Trophoblast cell (in vitro differentiated cells and primary cell): ENCODE measurements around the gene UBAC2.

Experiments used
- DNase-seq, 2 donors: peaks; one replicate each; pipeline ENCODE4 v3.0.0-alpha.2; 2016
- H2AFZ ChIP-seq: 2 replicates; pipeline ENCODE4 v1.6.1; 2013; ENCODE audit warnings: low read length, moderate library complexity, mild to moderate bottlenecking; ENCODE audit not compliant: insufficient read depth, poor library complexity
- H2AK5ac ChIP-seq: 2 replicates; pipeline ENCODE4 v1.6.1; 2013; ENCODE audit warnings: mild to moderate bottlenecking, low read length
- H2BK120ac ChIP-seq: 2 replicates; pipeline ENCODE4 v1.6.1; 2013; ENCODE audit warnings: low read length, mild to moderate bottlenecking, moderate library complexity; ENCODE audit not compliant: insufficient read depth, poor library complexity
- H2BK12ac ChIP-seq: 2 replicates; pipeline ENCODE4 v1.6.1; 2013; ENCODE audit warnings: mild to moderate bottlenecking, low read length, moderate library complexity
- H2BK5ac ChIP-seq: 2 replicates; pipeline ENCODE4 v1.6.1; 2013; ENCODE audit warnings: low read length, low read depth, moderate library complexity, mild to moderate bottlenecking; ENCODE audit not compliant: poor library complexity
- H3K14ac ChIP-seq: 2 replicates; pipeline ENCODE4 v1.6.1; 2013; ENCODE audit warnings: mild to moderate bottlenecking, low read length
- H3K18ac ChIP-seq: 2 replicates; pipeline ENCODE4 v1.6.1; 2013; ENCODE audit warnings: mild to moderate bottlenecking, low read length
- H3K23ac ChIP-seq: 2 replicates; pipeline ENCODE4 v1.6.1; 2013; ENCODE audit warnings: low read length
- H3K27ac ChIP-seq: 2 replicates; pipeline ENCODE4 v1.5.1; 2013; ENCODE audit warnings: low read depth, mild to moderate bottlenecking, inconsistent platforms, low read length, moderate library complexity
- H3K27me3 ChIP-seq: 2 replicates; pipeline ENCODE4 v1.6.1; 2013; ENCODE audit warnings: inconsistent platforms, mild to moderate bottlenecking, low read length, moderate library complexity; ENCODE audit not compliant: insufficient read depth
- H3K36me3 ChIP-seq, 2 experiments: 1 replicate in 1 of 2; 2 replicates in 1 of 2; pipeline ENCODE4 v1.6.1; 2013; ENCODE audit warnings: low read length in 2 of 2, mild to moderate bottlenecking in 2 of 2, moderate library complexity in 1 of 2; ENCODE audit not compliant: insufficient read depth in 2 of 2, control insufficient read depth in 1 of 2
- H3K4ac ChIP-seq: 2 replicates; pipeline ENCODE4 v1.6.1; 2013; ENCODE audit warnings: low read depth, mild to moderate bottlenecking, low read length, moderate library complexity
- H3K4me1 ChIP-seq, 2 experiments: 1 replicate in 1 of 2; 2 replicates in 1 of 2; pipeline ENCODE4 v1.6.1; 2013; ENCODE audit warnings: low read length in 2 of 2, mild to moderate bottlenecking in 2 of 2, moderate library complexity in 1 of 2; ENCODE audit not compliant: insufficient read depth in 2 of 2, control insufficient read depth in 1 of 2
- H3K4me2 ChIP-seq: 2 replicates; pipeline ENCODE4 v1.6.1; 2013; ENCODE audit warnings: inconsistent platforms, mild to moderate bottlenecking, low read length, moderate library complexity
- H3K4me3 ChIP-seq: 2 replicates; pipeline ENCODE4 v1.5.1; 2013; ENCODE audit warnings: mild to moderate bottlenecking, low read depth, low read length, inconsistent platforms
- H3K79me1 ChIP-seq: one replicate; pipeline ENCODE4 v1.6.1; 2013; ENCODE audit warnings: low read length
- H3K79me2 ChIP-seq: 2 replicates; pipeline ENCODE4 v1.6.1; 2013; ENCODE audit warnings: low read length, mild to moderate bottlenecking; ENCODE audit not compliant: control insufficient read depth, insufficient read depth, poor library complexity
- H3K9ac ChIP-seq: 2 replicates; pipeline ENCODE4 v1.6.1; 2013; ENCODE audit warnings: mild to moderate bottlenecking, low read length
- H3K9me3 ChIP-seq: 2 replicates; pipeline ENCODE4 v1.6.1; 2013; ENCODE audit warnings: low read depth, mild to moderate bottlenecking, control low read depth, inconsistent platforms, low read length; ENCODE audit not compliant: insufficient read depth
- H4K12ac ChIP-seq: 2 replicates; pipeline ENCODE4 v1.6.1; 2013; ENCODE audit warnings: low read depth, mild to moderate bottlenecking, low read length, moderate library complexity
- H4K8ac ChIP-seq: 2 replicates; pipeline ENCODE4 v1.6.1; 2013; ENCODE audit warnings: low read depth, mild to moderate bottlenecking, low read length, moderate library complexity
- H4K91ac ChIP-seq: one replicate; pipeline ENCODE4 v1.6.1; 2013; ENCODE audit warnings: low read depth, mild to moderate bottlenecking, low read length, moderate library complexity
- WGBS: extraction: QIAGEN DNeasy Blood & Tissue Kit; methylation state at CpG from one replicate; pipeline ENCODE4 v1.1.7; 2013; ENCODE audit warnings: missing lambda C conversion rate; ENCODE audit not compliant: insufficient read length, insufficient coverage; ENCODE audit errors: extremely low coverage; 5-methylcytosine and 5-hydroxymethylcytosine counted together

Gene UBAC2

DNA sequence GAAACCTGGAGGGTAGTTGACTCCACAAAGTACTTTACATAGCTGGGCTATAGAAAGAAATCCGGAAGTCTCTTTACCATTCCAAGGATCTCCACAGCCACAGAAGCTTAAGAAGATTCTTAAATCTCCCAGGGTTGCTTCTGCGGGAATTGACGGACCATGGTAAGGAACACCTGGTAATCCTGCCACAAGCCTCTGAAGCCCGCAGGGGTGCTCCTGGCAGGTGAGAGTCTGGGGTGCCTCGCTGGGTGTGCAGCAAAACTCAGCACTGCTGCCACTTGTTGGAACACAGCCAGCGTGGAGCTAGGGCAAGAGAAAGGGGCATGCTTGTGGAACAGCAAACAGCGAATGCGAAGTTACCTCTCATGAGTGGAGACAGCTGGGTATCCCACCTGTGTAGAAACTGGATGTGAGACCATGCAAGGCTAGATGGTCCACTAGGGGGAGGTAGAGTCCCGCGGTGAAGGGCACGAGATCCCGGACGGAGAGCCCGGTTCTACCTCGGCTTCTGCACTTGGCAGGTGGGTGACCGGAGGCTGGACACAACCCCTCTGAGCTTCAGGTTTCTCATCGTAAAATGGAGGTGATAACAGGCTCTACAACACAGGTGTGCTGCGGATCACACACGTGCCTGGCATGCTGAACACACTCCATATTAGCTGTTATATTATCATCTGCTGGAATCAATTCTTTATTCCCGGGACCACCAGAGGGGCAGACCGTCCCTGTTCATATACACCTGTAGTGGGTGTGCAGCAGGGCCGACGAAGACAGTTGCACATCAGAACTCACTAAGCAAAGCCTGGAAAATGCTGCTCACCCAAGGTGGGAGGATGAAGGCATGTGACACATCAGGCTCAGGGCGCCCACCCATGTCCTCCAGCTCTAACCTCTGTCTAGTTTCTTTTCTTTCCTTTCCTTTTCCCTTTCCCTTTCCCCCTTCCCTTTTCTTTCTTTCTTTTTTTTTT lies 24.1 kb upstream of the UBAC2 start:
- no peak overlapping the region for H3K9ac ChIP-seq
- peaks cover 2 to 10% of the 10 kb centered on the region in 2 experiments for H3K4me1 ChIP-seq
- no peak overlapping the region for H2BK5ac ChIP-seq
- H2AK5ac ChIP-seq: no peak overlapping the region
- H3K23ac ChIP-seq: no peak overlapping the region
- peaks cover 1% of the 10 kb centered on the region for H3K79me1 ChIP-seq
- peak; percentile 68 to 91 for DNase-seq
- no peak overlapping the region for H3K4ac ChIP-seq
- H4K91ac ChIP-seq: no peak overlapping the region
- no peak overlapping the region for H3K4me3 ChIP-seq
- H3K9me3 ChIP-seq: no peaks in the 10 kb centered on the region
- no peak overlapping the region for H4K12ac ChIP-seq
- peak overlapping the region; percentile 57 for H2BK120ac ChIP-seq
- no CpG with 5 or more reads among the region's 24 CpGs for WGBS
- H3K27ac ChIP-seq: no peak overlapping the region
- no peak overlapping the region for H3K18ac ChIP-seq
- H2AFZ ChIP-seq: no peak overlapping the region
- H3K36me3 ChIP-seq: no peaks in the 10 kb centered on the region
- H3K14ac ChIP-seq: no peak overlapping the region
- H3K79me2 ChIP-seq: no peaks in the 10 kb centered on the region
- H3K4me2 ChIP-seq: peak overlapping the region; percentile 22
- no peak overlapping the region for H2BK12ac ChIP-seq
- H3K27me3 ChIP-seq: no peaks in the 10 kb centered on the region
- H4K8ac ChIP-seq: no peak overlapping the region

DNA sequence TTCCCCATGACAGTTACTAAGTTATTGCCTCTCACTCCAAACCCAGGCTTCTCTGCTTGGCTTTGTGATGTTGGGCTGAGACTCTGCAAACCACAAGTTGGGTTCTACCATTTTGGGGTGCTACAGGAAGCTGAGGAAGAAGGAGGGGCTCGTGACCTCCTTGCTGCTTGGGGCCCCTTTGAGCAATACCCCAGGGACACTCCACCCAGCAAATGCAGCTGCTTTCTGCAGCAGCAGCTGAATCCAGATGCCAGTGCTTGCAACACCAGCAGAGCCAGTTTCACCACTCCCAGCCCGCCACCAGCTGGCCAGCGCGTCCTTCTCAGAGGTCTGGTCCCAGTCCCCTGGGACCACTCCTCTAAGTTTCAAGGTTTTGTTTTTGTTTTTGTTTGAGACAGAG lies 22.0 kb upstream of the UBAC2 start:
- no peak overlapping the region for H4K8ac ChIP-seq
- no peak overlapping the region for H2BK5ac ChIP-seq
- no peaks in the 10 kb centered on the region for H3K27me3 ChIP-seq
- DNase-seq: peak in 1 of 2 donors; percentile 60
- H3K4me3 ChIP-seq: no peak overlapping the region
- no peak overlapping the region for H4K12ac ChIP-seq
- no peak overlapping the region for H2AFZ ChIP-seq
- no peaks in the 10 kb centered on the region for H3K9me3 ChIP-seq
- H3K23ac ChIP-seq: no peak overlapping the region
- no peak overlapping the region for H3K18ac ChIP-seq
- H2BK12ac ChIP-seq: no peak overlapping the region
- no CpG with 5 or more reads among the region's 4 CpGs for WGBS
- H3K36me3 ChIP-seq: no peaks in the 10 kb centered on the region
- no peaks in the 10 kb centered on the region for H3K79me2 ChIP-seq
- peaks cover 2 to 10% of the 10 kb centered on the region in 2 experiments for H3K4me1 ChIP-seq
- no peak overlapping the region for H3K4ac ChIP-seq
- H3K4me2 ChIP-seq: no peak overlapping the region
- H3K9ac ChIP-seq: no peak overlapping the region
- no peak overlapping the region for H4K91ac ChIP-seq
- no peak overlapping the region for H3K27ac ChIP-seq
- no peak overlapping the region for H2BK120ac ChIP-seq
- no peak overlapping the region for H3K14ac ChIP-seq
- peaks cover 1% of the 10 kb centered on the region for H3K79me1 ChIP-seq
- H2AK5ac ChIP-seq: no peak overlapping the region

DNA sequence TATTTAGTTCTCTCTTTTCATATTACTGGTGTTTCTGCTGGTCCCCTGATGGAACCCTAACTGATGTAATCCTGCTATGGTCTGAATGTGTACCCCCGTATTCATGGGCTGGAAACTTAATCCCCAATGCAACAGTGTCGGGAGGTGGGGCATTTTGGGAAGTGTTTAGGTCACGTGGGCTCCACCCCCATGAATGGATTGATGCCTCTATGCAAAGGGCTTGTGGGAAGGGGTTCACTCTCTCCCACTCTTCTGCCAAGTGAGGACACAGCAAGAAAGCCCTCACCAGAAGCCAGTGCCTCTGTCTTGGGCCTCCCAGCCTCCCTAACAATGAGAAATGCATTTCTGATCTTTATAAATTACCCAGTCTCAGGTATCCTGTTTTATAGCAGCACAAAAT lies 21.2 kb upstream of the UBAC2 start:
- Histone ChIP-seq H3K9ac (no peak overlapping the region), H4K91ac (no peak overlapping the region), H2BK5ac (no peak overlapping the region), H3K27ac (no peak overlapping the region), H3K27me3 (no peaks in the 10 kb centered on the region), H4K12ac (no peak overlapping the region), H2BK120ac (no peak overlapping the region), H3K23ac (no peak overlapping the region), H2AK5ac (no peak overlapping the region), H2BK12ac (no peak overlapping the region), H2AFZ (no peak overlapping the region), H3K18ac (no peak overlapping the region), H3K9me3 (no peaks in the 10 kb centered on the region), H3K36me3 (no peaks in the 10 kb centered on the region), H3K79me2 (no peaks in the 10 kb centered on the region), H3K14ac (no peak overlapping the region), H3K4me3 (no peak overlapping the region), H4K8ac (no peak overlapping the region), H3K79me1 (peaks cover 1% of the 10 kb centered on the region), H3K4ac (no peak overlapping the region), H3K4me2 (no peak overlapping the region), H3K4me1 (peaks cover 2 to 10% of the 10 kb centered on the region in 2 experiments)
- no peak for DNase-seq
- no CpG with 5 or more reads among the region's 3 CpGs for WGBS

DNA sequence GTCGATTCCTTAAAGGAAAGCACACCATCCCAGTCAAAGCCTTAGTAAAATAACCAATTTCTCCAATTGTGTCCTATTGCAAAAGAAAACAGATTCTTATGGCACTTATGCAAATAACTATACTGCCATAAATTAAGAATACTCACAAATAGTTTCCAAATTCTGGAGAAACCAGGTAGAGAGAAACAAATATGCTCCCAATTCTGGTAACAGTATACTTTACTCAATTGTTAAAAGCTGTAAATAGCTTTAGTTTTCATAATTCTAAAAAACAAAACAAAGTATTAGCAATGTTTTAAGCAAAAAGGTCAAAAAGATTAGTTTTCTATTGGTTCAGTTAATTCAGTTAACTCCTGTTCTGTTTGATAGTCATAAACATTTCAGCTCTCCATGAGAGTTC lies 18.2 kb upstream of the UBAC2 start:
- H3K9ac ChIP-seq: no peak overlapping the region
- WGBS: no CpG with 5 or more reads among the region's 1 CpG
- H2AK5ac ChIP-seq: no peak overlapping the region
- H3K4me2 ChIP-seq: no peak overlapping the region
- no peak overlapping the region for H3K18ac ChIP-seq
- H2BK12ac ChIP-seq: no peak overlapping the region
- H3K23ac ChIP-seq: no peak overlapping the region
- DNase-seq: no peak
- H3K79me2 ChIP-seq: no peaks in the 10 kb centered on the region
- no peaks in the 10 kb centered on the region for H3K36me3 ChIP-seq
- H3K79me1 ChIP-seq: no peaks in the 10 kb centered on the region
- H3K27ac ChIP-seq: no peak overlapping the region
- peaks cover 2 to 10% of the 10 kb centered on the region in 2 experiments for H3K4me1 ChIP-seq
- H2BK120ac ChIP-seq: no peak overlapping the region
- H3K14ac ChIP-seq: no peak overlapping the region
- no peaks in the 10 kb centered on the region for H3K27me3 ChIP-seq
- H2AFZ ChIP-seq: no peak overlapping the region
- H3K4ac ChIP-seq: no peak overlapping the region
- no peak overlapping the region for H3K4me3 ChIP-seq
- no peak overlapping the region for H4K8ac ChIP-seq
- H2BK5ac ChIP-seq: no peak overlapping the region
- no peak overlapping the region for H4K91ac ChIP-seq
- H4K12ac ChIP-seq: no peak overlapping the region
- no peaks in the 10 kb centered on the region for H3K9me3 ChIP-seq
